ENCODE measurements around the gene FBXO3.
"Not testable (repeated sequence)": the region's sequence is repeated elsewhere in the genome, so short reads cannot be mapped to it uniquely, and the experiment has no call there.

Gene FBXO3

DNA sequence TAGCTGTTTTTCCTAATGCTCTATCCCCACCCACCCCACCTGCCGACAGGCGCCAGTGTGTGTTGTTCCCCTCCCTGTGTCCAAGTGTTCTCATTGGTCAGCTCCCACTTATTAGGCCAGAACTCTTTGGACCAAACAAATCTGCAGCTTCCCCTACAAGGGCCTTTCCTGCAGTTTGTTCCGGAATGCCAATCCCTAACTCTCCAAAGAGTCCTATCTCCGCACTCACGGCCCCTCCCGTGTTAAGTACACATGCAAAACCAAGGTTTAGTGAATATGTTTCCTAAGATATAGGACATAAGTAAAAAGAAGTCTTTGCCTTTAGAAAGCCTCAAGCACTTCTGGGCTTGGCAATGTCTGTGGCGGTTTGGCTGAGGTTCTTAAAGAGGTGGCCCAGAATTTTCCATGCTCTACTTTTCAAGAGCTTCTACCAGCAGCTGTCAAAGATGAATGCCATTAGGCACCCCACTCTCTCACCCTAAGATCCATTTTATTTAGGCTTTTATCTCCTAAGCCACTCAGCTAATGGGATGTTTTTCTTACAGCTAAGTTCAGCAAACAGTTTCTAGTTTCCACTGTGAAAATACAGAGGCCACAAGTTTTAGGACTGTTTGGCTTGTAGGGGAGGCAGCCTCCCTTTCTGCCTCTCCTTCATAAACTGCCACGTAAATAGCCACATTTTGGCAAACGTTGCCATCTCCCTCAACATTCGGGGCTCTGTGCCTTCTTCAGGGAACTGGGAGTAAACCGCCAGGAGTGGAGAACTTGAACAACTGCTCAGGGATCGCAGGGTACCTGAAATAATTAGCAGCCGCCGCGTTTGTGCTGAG, 39.7 kb downstream of the FBXO3 start:
- in situ Hi-C loops (cut with MboI; ENCODE audit: low pct_unique_long_range_greater_than_20kb, low sequenced_read_pairs) = no loop called here
- no peak for DNase-seq

DNA sequence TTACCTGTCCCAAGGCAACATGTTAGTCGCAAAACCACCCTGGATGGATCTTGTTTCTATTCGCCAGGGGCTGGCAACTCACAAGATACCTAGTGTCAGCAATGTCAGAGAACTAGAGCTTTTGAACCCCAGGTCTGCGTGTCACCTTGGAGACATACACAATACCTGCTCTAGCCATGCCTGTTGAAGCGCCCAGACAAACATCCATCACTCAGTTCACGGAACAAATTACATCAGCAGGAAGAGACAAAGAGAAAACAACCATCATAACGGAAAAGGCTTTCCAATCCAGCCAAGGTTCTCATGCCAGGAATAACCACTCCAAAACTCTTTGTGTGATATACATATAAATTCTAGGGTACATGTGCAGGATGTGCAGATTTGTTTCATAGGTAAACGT, 40.3 kb downstream of the FBXO3 start:
- no peak for DNase-seq

DNA sequence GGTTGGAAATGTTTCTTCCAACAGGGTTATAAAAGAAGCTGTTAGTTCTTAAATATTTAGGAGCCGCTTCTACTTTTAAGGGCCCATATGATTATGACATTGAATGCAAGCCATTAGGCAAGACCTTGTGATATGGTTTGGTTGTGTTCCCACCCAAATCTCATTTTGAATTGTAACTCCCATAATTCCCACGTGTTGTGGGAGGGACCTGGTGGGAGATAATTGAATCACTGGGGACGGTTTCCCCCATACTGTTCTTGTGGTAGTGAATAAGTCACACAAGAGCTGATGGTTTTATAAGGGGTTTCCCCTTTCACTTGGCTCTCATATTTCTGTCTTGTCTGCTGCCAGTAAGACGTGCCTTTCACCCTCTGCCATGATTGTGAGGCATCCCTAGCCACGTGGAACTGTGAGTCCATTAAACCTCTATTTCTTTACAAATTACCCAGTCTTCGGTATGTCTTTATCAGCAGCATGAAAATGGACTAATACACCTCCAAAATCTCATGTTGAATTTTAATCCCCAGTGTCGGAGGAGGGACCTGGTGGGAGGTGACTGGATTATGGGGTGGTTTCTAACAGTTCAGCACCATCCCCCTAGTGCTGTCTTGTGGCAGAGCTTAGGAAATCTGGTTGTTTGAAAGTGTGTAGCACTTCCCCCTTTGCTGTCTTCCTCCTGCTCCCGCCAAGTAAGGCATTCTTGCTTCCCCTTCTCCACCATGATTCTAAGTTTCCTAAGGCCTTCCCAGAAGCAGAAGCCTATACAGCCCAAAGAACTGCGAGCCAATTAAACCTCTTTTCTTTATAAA, 42.4 kb downstream of the FBXO3 start:
- peak; percentile 84 for DNase-seq

More for the DNA sequence above, 40.3 kb downstream of the FBXO3 start:
- in situ Hi-C loops (cut with MboI; ENCODE audit: low pct_unique_long_range_greater_than_20kb, low sequenced_read_pairs) = no loop called here

DNA sequence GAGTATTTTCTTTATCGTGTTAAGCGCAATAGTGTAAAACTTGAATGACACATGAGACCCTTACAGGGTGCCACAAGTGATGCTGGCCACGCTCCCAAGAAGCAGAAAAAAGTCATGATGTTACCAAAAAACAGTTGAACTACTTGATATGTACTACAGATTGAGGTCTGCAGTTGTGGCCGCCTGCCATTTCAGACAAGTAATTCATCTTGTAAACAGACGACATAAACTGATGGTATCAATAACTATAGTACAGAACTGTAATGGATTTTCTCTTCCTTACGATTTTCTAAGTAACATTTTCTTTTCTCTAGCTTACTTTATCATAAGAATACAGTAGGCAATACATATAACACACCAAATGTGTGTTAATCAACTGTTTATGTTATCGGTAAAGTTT, 43.6 kb downstream of the FBXO3 start:
- no peak for DNase-seq
- in situ Hi-C loops (cut with MboI; ENCODE audit: low pct_unique_long_range_greater_than_20kb, low sequenced_read_pairs) = no loop called here

More for the DNA sequence above, 42.4 kb downstream of the FBXO3 start:
- in situ Hi-C loops (cut with MboI; ENCODE audit: low pct_unique_long_range_greater_than_20kb, low sequenced_read_pairs) = no loop called here

DNA sequence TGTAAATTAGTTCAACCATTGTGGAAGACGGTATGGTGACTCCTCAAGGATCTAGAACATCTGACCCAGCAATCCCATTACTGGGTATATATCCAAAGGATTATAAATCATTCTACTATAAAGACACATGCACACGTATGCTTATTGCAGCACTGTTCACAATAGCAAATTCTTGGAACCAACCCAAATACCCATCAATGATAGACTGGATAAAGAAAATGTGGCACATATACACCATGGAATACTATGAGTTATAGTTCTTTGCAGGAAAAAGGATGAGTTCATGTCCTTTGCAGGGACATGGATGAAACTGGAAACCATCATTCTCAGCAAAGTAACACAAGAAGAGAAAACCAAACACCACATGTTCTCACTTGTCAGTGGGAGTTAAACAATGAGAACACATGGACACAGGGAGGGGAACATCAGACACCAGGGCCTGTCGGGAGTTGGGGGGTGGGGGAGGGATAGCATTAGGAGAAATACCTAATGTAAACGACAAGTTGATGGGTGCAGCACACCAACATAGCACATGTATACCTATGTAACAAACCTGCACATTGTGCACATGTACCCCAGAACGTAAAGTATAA, 45.2 kb downstream of the FBXO3 start:
- DNase-seq; in situ Hi-C loops (cut with MboI; ENCODE audit: low pct_unique_long_range_greater_than_20kb, low sequenced_read_pairs): not testable (repeated sequence)

DNA sequence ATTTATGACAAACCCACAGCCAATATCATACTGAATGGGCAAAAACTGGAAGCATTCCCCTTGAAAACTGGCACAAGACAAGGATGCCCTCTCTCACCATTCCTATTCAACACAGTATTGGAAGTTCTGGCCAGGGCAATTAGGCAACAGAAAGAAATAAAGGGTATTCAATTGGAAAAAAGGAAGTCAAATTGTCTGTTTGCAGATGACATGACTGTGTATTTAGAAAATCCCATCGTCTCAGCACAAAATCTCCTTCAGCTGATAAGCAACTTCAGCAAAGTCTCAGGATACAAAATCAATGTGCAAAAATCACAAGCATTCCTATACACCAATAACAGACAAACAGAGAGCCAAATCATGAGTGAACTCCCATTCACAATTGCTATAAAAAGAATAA, 46.8 kb downstream of the FBXO3 start:
- in situ Hi-C loops (cut with MboI; ENCODE audit: low pct_unique_long_range_greater_than_20kb, low sequenced_read_pairs); DNase-seq: not testable (repeated sequence)

DNA sequence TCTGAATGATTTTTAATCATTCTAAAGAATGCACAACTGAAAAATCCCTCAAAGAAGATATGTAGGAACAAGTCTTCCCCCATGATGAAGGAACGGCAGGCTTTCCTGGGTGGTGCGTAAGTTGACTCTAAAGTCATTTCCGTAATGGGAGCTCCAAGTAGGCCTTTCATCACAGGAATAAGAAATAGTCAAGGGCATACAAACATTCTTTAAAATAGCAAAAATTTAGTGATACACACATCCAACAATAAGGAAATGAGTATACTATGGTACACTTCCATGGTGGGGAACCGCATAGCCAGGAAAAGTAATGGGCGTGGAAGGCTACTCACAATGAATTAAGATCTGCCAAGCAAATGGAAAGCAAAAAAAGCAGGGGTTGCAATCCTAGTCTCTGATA, 48.8 kb downstream of the FBXO3 start:
- no peak for DNase-seq
- in situ Hi-C loops (cut with MboI; ENCODE audit: low pct_unique_long_range_greater_than_20kb, low sequenced_read_pairs) = no loop called here

DNA sequence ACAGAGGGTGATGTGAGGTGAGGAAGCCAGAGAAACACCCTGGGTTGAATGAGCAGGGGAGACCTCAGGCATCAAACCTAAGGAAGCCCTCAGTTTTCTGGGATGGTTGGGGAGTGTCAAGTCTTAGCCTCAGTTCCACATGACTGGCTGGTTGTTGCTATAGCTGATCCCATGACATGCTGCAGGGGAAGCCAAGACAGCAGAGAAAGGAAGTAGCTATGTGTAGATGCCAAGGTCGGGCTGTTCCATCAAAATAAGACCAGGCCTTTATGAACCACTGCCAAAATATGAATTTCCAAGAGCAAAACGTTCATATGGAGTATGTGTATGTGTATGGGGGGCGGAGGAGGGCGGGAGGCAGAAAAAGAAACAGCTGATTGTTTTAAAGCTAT, 49.7 kb downstream of the FBXO3 start:
- in situ Hi-C loops (cut with MboI; ENCODE audit: low pct_unique_long_range_greater_than_20kb, low sequenced_read_pairs) = no loop called here

DNA sequence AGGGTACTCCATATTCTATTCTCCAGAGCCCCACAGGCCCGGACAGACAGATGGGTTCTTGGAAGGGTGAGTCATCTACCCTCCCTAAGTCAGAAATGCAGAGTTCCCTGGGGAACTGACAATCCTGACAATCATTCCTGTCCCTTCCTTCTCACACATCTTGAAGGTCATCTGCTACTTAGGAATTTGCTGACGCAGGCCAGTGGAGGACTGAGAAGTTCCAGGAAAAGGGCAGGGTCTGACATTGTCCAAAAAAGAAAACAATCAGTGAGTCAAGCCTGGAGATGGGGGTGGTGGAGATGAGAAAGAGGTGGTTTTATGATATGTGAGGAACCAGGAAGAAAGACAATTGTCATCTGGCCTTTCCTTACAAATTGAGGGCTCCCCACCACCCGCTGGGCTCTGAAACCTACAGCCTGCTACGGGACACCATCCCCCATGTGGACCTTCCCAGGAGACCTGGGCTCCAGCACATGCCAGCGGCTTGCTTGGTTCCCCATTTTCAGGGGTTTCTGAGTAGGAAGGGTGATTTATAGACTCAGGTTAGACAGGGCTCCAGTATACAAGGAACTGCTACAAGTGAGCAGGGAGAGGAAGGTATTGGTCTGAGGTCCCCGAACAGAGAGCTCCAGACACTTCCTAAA, 51.0 kb downstream of the FBXO3 start:
- DNase-seq = peak; percentile 79
- in situ Hi-C loops (cut with MboI; ENCODE audit: low pct_unique_long_range_greater_than_20kb, low sequenced_read_pairs) = no loop called here

More for the DNA sequence above, 49.7 kb downstream of the FBXO3 start:
- peak; percentile 49 for DNase-seq

DNA sequence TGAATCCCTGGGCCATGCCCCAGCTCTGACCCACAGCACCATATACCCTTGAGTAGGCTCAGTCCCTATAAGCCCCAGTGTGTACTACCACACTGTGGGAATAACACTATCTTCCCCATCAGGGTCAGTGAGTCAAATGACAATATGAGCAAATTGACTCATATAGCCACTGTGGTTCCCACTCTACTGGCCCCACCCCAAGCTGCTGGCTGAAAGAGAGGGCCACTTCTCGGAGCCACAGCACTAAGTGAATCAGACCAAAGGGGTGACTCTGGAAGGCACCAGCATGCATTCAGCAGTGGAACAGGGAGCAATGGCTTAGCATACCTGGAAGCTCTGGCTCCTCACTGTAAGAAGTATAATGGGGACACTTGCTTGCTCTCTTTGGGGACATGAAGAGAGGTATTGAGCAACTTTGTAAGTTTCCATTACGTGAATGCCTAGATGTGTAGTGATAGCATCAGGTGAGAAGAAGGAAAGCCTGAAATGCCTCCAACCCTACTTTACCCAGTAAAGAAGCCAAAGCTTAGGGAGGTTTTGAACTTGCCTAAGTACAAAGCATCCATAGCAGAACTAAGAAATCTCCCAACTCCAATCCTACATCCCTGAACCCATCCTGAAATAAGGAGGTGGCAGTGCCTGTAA, 51.6 kb downstream of the FBXO3 start:
- in situ Hi-C loops (cut with MboI; ENCODE audit: low pct_unique_long_range_greater_than_20kb, low sequenced_read_pairs) = no loop called here
- DNase-seq = no peak

DNA sequence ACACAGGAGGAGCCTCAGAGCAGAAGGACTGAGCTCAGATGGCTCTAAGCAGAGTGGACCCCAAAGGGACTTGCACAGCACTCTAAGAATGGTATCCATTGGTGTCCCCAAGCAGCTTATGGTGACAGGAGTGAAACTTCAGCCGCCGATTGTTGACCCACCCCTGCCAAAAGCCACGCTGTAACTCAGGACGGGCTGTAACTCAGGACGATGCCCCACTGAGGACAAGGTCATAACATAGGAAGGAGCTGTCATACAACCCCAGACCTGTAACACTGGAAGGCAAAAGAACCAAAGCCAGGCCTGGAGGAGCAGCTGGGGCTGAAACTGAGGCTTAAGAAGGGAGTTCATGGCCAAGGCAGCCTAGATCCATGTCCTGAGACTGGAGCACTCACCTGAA, 52.3 kb downstream of the FBXO3 start:
- in situ Hi-C loops (cut with MboI; ENCODE audit: low pct_unique_long_range_greater_than_20kb, low sequenced_read_pairs) = no loop called here
- no peak for DNase-seq

DNA sequence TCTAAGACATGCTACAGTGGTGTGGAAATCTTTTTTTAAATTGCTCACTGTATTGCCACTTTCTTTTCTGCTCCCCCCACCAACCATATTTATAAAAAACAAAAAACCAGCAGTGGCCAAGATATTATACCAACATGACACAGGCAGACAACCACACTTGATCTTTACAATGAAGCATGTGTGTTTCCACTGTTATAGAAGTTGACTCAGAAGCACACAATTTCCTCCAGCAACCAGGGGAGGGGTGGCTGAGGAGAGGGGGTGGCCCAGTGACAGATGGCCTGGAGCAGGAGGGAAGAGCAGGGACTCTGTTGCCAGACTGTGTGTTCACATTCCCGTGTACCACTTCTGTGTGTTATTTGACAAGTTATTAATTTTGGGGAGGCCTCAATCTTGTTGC, 52.9 kb downstream of the FBXO3 start:
- DNase-seq = no peak
- in situ Hi-C loops (cut with MboI; ENCODE audit: low pct_unique_long_range_greater_than_20kb, low sequenced_read_pairs) = no loop called here

DNA sequence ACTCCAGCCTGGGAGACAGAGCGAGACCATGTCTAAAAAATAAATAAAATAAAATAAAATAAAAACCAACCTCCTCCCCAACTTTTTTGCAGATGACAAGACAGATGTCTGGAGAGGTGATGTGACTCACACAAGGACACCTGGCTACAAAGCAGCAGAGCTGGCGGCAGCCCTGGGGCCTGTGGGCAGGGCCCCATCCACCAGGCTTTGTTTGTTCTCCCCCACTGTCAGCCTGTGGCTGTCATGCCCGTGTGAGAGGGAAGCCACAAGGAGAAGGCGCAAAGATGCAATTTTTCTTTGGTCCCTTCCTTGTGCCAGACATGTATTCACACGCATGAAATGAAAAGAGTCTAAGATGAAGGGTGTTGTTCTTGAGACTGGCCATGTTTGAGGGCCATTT, 54.7 kb downstream of the FBXO3 start:
- no peak for DNase-seq
- in situ Hi-C loops (cut with MboI; ENCODE audit: low pct_unique_long_range_greater_than_20kb, low sequenced_read_pairs) = no loop called here

DNA sequence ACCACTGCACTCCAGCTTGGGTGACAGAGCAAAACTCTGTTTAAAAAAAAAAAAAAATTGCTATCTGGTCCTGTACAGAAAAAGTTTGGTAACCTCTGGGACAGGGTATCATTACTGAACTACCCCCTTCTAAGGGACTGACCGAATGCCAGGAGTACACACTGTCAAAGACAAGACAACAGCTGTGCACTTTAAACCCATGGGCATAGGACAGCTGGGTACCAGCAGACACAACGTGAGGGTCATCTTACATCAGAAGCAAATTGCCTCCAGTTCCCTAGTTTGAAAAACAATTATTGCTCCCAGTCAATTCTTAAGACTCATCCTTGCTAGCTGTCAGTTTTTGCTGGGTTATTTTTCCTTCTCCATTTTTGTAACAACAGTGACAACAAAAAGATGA, 55.9 kb downstream of the FBXO3 start:
- no peak for DNase-seq
- in situ Hi-C loops (cut with MboI; ENCODE audit: low pct_unique_long_range_greater_than_20kb, low sequenced_read_pairs) = no loop called here

DNA sequence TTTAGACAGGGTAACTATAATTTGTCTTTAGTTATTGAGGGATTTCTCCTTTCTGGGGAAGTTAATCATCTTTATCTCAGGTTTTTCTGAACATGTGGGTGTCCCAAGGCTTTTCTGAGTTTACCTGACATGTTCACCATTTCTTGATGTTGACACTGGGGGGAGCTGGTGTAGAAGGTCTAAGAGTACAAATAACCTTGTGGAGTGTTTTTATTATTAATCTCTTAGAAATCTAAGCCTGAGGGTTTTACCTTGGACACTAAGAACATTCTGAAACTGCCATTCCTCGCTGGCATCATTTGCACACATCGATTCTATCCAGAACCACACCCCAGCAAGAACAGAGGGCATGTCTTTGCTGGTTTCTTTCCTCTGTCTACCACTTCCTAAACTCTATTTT, 58.1 kb downstream of the FBXO3 start:
- DNase-seq = peak; percentile 43
- in situ Hi-C loops (cut with MboI; ENCODE audit: low pct_unique_long_range_greater_than_20kb, low sequenced_read_pairs) = no loop called here

DNA sequence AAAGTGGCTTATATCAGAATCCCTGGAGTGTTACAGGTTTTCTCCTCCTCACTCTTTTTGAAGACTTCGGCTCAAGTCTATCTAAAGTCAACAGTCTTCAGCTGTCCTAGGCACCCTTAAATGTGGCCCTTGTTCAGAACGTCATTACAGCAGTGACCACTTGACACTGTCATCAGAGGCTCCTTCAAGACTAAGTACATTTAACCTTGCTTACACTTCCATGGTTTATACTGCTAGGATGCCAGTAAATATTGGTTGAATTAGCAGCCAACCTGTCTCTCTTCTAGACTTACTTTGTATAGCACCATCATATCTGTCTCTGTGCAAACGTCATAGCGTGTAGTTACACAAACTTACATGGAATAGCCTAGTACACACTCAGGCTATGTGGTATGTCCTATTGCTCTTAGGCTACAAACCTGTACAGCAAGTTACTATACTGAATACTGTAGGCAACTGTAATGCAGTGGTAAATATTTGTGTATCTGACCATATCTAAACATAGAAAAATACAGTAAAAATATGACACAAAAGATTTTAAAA, 60.4 kb downstream of the FBXO3 start:
- DNase-seq = no peak
- in situ Hi-C loops (cut with MboI; ENCODE audit: low pct_unique_long_range_greater_than_20kb, low sequenced_read_pairs) = no loop called here

DNA sequence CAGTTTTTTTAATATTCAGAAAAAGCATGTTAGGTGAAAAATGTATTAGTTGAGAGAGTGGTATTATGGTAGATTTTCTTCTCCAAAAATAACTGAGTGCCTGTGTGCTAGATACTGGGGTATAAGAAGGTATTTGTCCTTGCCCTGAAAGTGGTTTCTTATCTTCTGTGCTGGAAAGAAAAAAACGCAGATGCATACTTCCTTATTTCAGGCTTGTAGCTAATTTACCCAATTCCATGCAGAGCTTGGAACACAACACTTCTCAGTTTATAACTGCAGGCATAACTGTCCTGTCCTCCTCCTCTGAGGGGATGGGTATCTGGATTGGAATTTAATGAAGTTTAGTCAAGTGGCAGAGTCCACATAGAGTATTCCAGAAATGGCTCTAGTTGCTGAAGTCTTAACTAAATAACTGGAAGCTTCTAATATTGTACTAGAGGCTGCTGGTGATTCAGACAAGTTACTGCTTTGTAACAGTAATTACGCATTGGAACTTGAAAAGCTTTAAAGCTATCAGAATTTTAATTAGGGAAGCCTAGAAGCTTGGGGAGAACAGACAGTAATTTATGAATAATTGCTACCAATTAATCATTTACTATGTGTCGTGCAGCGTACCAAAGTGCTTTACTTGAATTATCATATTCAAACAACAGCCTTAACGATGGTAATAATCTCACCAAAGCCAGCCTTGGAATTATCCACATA, 61.0 kb downstream of the FBXO3 start:
- in situ Hi-C loops (cut with MboI; ENCODE audit: low pct_unique_long_range_greater_than_20kb, low sequenced_read_pairs) = no loop called here
- peak; percentile 35 for DNase-seq

DNA sequence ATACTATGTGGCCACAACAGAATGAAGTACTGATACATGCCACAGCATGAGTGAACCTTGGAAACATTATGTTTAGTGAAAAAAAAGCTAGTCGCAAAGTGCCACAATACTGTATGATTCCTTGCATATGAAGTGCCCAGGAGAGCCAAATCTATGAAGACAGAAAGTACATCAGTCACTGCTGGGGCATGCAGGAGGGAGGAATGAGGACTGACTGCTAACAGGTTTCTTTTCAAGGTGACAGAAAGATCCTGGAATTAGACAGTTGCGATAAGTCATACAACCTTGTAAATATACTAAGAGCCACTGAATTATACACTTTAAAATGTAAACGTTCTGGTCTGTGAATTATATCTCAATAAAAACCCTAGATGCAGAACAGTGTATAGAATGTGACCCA, 61.9 kb downstream of the FBXO3 start:
- in situ Hi-C loops (cut with MboI; ENCODE audit: low pct_unique_long_range_greater_than_20kb, low sequenced_read_pairs) = no loop called here
- DNase-seq = no peak

All from KBM-7 (cell line).